DMS114 treated with DMSO at 0.1 percent for 48 hours (cell line): ENCODE measurements around the gene MYH7.
"Not testable (repeated sequence)": the region's sequence is repeated elsewhere in the genome, so short reads cannot be mapped to it uniquely, and the experiment has no call there.

Source experiments
- DNase-seq: peaks from one replicate; lab custom pipeline; 2025; ENCODE audit not compliant: unreplicated experiment; lab: John Stamatoyannopoulos, UW

MYH7 gene

DNA sequence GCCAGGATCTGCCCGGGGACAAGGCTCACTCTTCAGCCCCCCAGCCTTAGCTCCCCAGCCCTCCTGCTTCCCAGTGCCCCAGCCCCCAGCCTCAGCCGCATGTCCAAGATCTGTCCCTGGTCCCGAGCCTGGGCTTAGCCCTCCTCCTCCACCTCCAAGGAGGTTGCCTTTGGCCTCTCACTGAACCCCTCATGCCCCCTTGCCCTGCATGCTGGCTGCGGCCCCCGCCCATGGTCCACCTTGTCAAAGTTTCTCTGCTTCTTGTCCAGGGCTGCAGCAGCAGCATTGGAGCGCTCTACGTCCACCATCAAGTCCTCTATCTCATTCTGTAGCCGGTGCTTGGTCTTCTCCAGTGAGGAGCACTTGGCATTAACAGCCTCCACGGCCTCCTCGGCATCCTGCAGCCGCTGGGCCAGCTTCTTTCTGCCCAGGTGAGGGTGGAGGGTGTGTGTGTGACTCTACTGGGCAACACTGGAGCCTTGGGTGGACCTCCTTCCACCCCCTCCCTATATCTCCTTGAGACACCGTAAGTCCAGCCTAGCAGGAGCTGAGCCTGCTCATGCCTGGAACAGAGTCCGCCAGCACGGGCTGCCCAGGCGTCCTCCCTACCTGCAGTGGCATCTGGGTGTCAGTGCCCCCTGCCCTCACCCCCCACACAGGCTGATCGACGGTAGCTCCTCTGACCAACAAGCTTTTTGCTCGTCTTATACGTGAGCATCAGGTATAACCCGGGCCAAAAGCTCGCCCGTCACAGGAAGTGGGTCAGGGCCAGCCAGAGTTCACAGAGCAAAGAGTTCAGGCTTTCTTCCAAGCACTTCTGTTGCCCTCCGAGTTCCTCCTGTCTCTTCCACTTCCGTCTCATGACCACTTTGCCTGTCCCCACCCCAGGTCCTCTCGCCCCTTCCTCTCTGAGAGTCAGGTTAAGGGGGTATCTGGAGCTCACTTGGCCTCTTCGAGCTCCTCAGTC, 47.3 kb downstream of the MYH7 start:
- no peak for DNase-seq

DNA sequence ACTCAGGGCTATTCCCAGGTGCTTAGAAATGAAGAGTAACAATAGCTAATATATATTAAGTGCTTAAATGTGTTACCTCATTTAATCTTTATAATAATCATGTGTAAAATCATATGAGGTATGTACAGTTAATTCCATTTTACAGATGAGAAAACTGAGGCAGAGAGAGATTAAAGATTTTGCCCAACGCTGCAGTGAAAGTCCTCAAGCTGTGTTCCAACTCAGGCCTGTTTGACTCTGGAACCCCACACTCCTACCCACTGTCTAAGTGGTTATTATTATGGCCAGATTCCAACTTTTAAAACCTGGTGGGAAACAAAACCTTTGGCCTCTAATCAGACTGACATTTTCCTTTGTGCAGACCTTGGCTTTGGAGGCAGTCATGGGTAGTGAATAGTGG, 48.5 kb downstream of the MYH7 start:
- DNase-seq = no peak

DNA sequence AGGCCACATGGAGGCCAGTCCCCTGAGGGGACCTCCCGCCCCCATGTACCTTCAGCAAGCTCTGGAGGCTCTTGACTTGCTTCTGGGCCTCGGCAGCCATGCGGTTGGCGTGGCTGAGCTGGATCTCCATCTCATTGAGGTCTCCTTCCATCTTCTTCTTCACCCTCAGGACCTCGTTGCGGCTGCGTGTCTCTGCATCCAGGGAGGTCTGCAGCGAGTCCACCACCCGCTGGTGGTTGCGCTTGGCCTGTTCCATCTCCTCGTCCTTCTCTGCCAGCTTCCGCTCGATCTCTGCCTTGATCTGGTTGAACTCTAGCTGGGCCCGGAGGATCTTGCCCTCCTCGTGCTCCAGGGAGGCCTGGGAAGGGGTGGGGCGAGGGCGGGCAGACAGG, 49.2 kb downstream of the MYH7 start:
- DNase-seq = not testable (repeated sequence)

DNA sequence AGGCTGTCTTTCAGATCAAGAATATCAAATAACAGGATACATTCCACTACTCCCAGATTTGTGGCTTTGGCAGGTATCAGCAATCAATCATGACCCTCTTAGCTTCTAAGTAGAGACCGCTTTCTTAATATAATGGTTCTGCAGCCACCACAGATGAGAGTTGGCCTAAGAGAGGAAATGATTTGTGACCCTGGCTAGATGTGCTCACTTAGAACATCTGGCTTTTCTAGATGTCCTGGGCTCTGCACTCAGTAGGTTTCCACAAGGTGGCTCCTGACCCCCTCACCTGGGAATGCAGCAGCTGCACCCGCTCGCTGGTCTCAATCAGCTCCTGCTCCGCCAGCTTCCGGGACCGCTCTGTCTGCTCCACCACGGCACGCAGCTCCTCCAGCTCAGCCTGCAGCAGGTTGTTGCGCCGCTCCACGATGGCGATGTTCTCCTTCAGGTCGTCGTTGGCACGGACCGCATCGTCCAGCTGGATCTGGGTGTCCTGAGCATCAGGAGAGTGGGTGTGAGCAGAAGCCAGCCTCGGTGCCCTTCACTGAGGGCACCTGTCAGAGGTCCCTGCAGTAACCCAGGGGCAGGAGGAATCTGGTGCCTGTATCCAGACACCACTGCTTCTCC, 49.7 kb downstream of the MYH7 start:
- DNase-seq = no peak

DNA sequence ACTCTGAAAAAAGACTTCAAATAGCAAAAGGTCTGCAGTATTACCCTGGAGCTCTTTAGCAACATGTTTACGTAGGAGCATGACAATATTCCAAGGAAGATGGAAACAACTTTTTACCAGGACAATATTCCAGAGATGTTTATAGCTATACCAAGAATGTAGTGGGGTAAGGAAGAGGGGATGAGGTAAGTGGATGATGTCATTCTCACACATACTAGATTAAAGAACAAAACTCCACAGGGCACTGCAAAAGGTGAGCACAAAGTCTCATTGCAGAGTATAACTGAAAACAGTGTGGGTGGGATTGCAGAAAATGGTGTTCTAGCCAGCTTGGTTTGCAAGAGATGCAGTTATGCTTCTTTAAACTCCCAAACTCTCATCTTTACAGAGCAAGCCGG, 50.2 kb downstream of the MYH7 start:
- no peak for DNase-seq

DNA sequence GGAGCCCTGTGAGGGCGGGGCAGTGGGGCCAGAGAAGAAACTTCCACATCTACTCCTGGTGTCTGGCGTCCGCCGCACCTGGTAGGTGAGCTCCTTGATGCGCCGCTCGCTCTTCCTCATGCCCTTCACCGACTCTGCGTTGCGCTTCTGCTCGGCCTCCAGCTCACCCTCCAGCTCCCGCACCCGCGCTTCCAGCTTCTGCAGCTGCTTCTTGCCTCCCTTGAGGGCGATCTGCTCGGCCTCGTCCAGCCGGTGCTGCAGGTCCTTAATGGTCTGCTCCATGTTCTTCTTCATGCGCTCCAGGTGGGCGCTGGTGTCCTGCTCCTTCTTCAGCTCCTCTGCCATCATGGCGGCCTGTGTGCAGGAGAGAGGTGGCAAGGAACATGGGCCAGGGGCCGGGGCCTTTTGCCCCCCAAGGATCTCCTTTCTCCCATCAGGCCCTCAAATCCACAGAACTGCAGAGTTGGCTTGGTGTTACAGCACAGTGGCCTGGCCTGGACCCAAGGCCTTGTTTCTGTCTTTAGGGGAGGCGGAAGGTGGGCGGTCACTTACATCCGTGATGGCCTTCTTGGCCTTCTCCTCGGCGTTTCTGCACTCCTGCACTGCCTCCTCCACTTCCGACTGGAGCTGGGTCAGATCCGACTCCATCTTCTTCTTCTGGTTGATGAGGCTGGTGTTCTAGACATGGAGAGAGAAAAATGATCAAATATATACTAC, 50.9 kb downstream of the MYH7 start:
- DNase-seq = no peak

DNA sequence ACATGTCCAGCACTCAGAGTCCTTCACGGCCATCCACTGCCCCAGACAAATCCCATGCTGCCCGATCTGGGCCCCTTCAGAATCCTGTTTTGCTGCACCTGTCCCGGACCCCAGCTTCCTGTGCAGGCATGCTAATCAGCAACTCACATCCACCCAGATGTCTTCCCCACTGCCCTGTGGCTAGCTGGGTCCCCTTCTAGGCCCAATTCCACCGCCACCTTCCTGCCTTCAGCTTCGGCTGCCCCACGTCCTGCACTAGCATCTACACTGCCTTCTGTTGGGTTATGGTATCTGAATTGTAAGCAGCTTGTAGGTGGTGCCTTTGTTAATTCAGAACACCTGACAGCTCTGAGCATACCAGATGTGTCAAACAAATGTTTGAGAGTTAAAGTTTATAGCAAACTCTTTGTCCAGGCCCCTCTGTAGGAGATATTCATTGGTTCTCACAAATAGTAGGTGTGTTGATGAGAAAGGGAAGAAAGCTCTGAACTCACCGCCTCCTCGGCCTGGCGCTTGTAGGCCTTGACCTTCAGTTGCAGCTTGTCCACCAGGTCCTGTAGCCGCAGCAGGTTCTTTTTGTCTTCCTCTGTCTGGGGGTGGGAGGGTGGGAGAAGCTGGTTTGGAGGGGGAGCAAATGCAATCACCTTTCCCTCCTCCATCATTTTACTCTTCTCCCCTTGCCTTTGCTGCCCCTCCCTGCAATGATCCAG, 52.6 kb downstream of the MYH7 start:
- DNase-seq = no peak

DNA sequence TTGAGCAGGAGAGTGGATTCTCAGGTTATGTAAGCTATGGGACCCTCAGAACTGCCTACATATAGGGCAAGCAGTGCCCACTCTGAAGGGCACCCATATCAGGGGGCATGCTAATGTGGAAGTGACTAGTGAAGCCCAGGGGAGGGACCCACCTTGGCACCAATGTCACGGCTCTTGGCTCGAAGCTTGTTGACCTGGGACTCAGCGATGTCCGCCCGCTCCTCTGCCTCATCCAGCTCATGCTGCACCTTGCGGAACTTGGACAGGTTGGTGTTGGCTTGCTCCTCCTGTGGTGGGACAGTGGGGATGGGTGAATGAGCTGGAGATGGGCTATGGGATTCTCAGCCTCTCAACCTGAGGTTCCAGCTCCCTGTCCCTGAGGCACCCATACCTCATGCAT, 53.2 kb downstream of the MYH7 start:
- DNase-seq = no peak

DNA sequence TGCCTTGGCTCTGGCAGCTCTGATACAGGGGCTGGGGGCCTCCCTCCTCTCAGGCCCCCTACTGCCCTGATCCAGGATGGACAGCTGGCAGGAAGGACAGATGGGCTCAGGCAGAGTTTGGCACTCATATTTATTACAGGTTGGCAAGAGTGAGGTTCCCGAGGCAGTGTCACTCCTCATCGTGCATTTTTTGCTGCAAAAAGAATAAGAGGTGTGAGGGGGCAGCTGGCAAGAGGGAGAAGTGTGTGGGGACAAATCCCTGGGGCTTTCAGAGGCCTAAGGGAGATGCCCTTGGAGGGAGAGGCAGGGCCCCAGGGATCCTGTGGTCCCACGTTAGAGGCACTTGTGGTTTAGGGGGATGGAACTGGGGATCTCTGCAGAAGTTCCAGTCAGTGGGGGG, 53.6 kb downstream of the MYH7 start:
- DNase-seq = peak; percentile 30

DNA sequence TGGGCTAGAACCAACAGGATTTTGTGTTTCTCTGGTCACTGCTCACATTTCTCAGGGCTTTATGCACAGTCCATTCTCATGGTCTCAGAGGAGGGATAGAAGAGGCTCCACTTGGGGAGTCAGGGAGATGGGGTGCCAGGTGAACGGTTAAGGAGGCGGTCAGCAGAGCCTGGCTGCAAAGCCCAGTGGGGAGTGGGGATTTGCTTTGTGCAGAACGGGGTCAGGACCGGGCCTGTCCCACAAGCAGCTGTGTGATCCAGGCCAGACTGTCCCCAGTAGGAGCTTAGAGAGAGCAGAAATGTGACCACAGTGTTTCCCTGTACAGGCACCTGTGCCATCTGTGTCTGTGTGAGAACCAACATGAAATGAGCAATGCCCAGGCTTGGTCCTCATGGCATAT, 54.5 kb downstream of the MYH7 start:
- DNase-seq = no peak

DNA sequence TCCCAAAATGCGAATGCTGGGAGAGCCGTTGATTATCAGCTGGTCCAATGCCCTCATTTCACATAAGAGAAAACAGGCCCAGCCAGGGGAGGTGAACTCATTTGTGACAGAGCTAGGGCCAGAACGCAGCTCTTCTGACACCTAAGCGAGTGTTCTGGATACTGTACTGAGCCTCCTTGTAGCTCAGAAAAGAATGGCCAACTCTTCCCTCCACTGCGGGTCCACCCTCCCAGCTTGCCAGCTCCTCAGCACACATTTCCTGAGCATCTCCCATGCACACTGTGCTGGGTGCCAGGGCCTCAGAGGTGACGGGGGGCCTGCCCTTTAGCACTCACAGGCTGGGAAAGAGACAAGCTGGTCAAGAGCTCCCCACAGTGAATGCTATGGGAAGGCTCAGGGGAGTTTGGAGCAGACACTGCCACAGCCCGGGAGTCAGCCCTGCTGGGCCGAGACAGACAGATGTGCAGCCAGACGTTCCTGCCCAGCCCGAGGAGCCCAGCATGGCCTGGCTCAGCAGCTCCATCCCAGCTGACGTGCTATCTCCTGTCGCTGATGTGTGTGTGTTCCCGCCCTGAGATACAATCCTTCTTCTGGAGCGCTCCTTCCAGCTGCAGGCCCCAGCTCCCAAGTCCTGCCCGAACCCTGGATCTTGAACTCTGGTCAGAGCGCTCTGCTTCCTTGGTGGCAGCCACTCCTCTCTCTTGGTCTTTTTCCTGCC, 55.1 kb downstream of the MYH7 start:
- DNase-seq = no peak

DNA sequence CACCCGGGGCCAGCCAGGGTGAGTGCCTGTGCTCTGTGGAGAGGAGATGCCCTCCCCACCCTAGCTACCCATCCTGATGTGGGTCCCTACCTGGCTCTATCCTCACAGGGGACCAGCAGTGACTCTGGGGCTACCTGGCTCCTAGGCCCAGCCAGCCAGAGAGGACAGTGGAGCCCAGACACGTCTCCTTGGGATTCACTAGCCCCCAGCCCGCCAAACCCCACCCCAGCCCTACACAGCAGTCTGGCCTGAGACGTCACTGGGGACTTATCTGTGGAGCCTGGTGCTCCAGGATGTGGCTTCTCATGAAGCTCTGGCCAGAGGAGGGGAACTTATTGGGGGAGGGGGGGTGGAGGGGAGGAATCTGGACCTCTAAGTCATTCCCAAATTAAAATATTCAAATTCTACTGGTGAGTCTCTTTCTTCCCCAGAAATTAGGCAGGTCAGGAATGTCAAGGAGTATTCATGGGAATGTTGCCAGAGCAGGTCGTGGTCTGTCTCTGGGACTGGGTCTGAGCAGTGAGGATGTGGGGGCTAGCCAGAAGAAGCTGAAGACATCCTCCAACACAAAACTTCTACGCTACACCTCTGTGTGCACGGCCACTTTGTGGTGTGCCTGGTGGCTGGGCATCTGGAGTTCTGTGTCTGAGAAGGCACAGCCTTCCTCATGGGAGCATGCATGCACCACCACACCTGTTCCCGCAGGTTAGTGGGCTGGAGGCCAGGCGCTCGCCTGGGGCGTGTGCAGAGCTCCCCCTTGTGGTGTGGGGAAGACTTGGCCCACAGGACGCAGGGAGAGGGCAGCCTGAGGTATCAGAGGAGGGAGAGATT, 55.9 kb downstream of the MYH7 start:
- peak; percentile 10 for DNase-seq

DNA sequence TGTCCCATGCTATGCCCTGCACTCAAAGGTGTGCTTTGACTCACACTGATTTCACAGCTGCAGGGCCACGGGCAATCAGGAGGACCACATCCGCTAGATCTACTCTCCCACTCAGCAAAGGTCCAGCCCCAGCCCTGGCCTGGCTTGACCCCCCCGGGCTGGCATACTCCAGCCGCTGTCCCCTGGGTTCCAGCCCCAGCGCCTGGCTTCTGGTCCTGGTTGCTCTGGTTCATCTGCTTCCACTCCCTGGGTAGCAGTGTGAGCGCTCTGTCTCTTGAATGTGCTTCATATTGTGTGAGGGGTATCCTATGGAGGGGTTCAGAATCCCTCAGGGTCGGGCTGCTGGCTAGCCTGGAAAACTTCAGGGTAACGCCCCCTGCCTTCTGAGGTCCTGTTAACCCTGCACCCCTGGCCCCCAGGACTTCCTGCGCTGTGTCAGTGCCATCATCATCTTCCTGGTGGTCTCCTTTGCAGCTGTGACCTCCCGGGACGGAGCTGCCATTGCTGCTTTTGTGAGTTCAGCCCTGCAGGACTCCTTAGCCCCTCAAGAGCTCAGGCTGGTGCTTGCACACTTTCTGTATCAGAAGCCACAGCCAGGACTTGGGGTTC, 56.7 kb downstream of the MYH7 start:
- no peak for DNase-seq

DNA sequence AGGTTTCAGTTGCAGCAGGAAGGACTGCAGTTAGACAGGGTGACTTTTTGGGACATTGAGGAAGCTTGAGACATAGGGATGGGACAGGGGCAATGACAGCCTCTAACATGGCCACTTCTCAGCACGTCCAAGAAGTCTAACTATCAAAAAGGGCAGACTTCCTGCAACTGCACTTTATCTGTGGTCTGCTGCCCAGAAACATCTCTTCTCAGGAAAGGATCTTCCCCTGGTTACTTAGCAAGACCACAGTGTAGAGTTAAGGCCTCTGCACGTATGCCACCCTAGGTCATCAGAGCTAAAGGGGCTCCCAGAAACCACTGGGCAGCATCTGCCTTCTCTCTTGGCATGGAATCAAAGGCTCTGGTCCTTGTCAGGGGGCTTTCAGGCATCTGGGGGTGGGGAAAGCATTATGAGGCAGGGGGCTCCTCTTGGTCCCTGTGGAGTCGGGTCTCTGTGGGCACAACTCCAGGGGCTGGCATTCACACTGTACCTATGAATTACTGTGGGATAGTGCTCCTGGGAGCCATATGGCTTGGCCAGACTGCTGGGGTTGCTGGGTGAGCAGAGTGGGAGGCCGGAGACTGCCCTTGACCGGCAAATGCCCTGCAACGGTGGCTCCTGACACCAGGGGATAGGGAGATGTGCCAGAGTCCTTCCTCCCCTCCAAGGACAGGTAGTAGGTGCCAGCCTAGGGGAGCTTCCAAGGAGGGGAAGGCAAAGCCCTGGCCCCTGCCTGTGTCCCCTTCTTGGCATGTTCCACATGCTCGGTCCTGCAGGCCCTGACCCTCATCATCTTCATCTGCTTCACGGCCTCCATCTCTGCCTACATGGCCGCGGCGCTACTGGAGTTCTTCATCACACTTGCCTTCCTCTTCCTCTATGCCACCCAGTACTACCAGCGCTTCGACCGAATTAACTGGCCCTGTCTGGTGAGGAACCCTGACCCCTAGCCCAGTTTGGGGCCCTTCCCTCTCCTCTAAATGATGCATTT, 57.6 kb downstream of the MYH7 start:
- DNase-seq = no peak

DNA sequence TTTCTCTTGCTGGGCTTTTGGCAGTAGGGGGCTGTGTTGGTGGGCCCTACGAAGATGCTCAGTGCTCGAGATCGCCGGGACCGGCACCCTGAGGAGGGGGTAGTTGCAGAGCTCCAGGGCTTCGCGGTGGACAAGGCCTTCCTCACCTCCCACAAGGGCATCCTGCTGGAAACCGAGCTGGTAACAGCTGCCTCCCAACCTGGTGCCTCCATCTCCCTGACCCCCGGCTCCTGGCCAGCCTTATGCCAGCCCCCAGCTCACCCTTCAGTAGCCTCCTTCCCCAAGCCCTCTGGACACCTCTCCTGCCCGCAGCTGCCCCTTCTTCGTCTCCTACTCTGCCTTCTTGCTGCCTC, 58.3 kb downstream of the MYH7 start:
- DNase-seq = no peak

DNA sequence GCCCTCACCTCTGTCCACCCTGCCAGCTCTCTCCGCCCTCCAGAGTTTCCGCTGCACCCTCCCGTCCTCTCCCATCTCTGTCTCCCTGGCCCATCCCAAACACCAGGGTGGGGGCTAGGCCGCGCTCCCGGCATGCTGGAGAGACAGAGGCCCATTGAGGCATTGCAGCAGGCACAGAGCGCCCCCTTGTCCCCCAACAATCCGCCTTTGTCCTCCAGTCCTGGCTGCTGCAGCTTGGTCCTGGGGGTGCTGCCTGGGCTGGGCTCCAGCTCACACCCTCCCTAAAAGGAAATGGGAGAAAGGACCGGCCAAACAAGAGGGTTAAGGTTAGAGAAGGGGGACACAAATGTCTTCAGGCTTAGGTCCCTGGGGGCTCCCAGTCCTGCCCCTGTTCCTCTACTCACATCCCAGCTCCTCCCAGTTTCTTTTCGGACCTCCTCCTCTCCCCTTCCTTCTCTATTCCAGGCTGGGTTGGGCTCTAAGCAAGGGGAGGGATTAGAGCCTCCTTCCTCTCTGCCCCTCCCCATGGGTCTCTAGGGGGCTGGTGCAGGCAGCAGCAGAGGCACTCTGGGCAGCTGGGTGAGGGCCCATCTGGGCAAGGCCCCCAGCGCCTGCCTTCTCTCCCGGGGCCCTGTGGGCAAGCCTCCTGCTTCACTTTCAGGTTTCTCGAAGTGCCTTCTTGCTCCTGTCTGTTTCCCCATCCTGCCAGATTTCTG, 58.8 kb downstream of the MYH7 start, which contains the start of gene CMTM5:
Gene CMTM5 (plus strand): TSS at position 565 of the 716 bp plus-strand sequence. CDS start 206 bp downstream, outside the sequence.
- DNase-seq = no peak

DNA sequence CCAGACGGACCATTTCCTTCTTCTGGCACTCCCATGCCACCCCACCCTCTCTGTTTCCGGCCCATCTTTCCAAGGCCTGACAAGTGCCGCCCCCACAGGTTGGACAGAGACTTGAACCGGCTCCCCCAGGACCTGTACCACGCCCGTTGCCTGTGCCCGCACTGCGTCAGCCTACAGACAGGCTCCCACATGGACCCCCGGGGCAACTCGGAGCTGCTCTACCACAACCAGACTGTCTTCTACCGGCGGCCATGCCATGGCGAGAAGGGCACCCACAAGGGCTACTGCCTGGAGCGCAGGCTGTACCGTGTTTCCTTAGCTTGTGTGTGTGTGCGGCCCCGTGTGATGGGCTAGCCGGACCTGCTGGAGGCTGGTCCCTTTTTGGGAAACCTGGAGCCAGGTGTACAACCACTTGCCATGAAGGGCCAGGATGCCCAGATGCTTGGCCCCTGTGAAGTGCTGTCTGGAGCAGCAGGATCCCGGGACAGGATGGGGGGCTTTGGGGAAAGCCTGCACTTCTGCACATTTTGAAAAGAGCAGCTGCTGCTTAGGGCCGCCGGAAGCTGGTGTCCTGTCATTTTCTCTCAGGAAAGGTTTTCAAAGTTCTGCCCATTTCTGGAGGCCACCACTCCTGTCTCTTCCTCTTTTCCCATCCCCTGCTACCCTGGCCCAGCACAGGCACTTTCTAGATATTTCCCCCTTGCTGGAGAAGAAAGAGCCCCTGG, 59.8 kb downstream of the MYH7 start:
- DNase-seq = no peak
